ENCODE measurements around the gene IFNL2.

- TF ChIP-seq, protein P1, sequence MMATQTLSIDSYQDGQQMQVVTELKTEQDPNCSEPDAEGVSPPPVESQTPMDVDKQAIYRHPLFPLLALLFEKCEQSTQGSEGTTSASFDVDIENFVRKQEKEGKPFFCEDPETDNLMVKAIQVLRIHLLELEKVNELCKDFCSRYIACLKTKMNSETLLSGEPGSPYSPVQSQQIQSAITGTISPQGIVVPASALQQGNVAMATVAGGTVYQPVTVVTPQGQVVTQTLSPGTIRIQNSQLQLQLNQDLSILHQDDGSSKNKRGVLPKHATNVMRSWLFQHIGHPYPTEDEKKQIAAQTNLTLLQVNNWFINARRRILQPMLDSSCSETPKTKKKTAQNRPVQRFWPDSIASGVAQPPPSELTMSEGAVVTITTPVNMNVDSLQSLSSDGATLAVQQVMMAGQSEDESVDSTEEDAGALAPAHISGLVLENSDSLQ (IDR thresholded peaks at IDR 0.05): no peak
- TF ChIP-seq FOXK2 (IDR thresholded peaks at IDR 0.05) (no peak), SP1 (IDR thresholded peaks at IDR 0.05) (no peak), L3MBTL2 (conservative IDR thresholded peaks at IDR 0.05) (no peak), ARNT (IDR thresholded peaks at IDR 0.05) (no peak), BHLHE40 (IDR thresholded peaks at IDR 0.05; ENCODE audit: borderline replicate concordance) (no peak), FOXM1 (IDR thresholded peaks at IDR 0.05; ENCODE audit: borderline replicate concordance) (no peak), FOXA1 (IDR thresholded peaks at IDR 0.05) (no peak), ELF4 (IDR thresholded peaks at IDR 0.05) (no peak), ZNF384 (IDR thresholded peaks at IDR 0.05) (no peak), HDGF (IDR thresholded peaks at IDR 0.05; ENCODE audit: borderline replicate concordance) (no peak), TARDBP (IDR thresholded peaks at IDR 0.05) (no peak), LEF1 (IDR thresholded peaks at IDR 0.05; ENCODE audit: borderline replicate concordance) (no peak), NFRKB (IDR thresholded peaks at IDR 0.05) (no peak)
Measured at GRCh38 chr19:39252458-39252857, 15.7 kb upstream of the IFNL2 start.
